GM10266 (cell line): ENCODE data around the gene GATD1.

Source experiments
- DNase-seq: peaks from one replicate; pipeline ENCODE4 v3.0.0; 2012; ENCODE audit errors: extremely low spot score
- CTCF ChIP-seq: IDR thresholded peaks from 2 replicates; pipeline ENCODE4 v1.5.1; 2012; ENCODE audit warnings: mild to moderate bottlenecking, low read depth; ENCODE audit not compliant: control insufficient read depth, insufficient read depth; ENCODE audit errors: missing control alignments

The GATD1 gene

GRCh38 chr11:823441-824291 lies 46.4 kb upstream of the GATD1 start:
- DNase-seq: no peak
- no peak for TF ChIP-seq CTCF

- TF ChIP-seq CTCF: no peak
- no peak for DNase-seq
Measured at GRCh38 chr11:821512-822371, 44.5 kb upstream of the GATD1 start.

- DNase-seq: no peak
- TF ChIP-seq CTCF: no peak
Measured at GRCh38 chr11:820655-821511, 43.6 kb upstream of the GATD1 start.

- TF ChIP-seq CTCF: no peak
- DNase-seq: peak; percentile 95
Measured at GRCh38 chr11:819943-820649, 42.8 kb upstream of the GATD1 start.

GRCh38 chr11:819129-819931 lies 42.0 kb upstream of the GATD1 start:
- peak; percentile 97 for DNase-seq
- no peak for TF ChIP-seq CTCF
